Hypothalamus (tissue), 51 donors: ENCODE results near the gene ACTMAP.
"Not testable (repeated sequence)": the region's sequence is repeated elsewhere in the genome, so short reads cannot be mapped to it uniquely, and the experiment has no call there.

Experiments used
- DNase-seq, 51 donors: peaks; one replicate each; lab custom pipeline; 2025; lab: John Stamatoyannopoulos, UW

ACTMAP gene

DNA sequence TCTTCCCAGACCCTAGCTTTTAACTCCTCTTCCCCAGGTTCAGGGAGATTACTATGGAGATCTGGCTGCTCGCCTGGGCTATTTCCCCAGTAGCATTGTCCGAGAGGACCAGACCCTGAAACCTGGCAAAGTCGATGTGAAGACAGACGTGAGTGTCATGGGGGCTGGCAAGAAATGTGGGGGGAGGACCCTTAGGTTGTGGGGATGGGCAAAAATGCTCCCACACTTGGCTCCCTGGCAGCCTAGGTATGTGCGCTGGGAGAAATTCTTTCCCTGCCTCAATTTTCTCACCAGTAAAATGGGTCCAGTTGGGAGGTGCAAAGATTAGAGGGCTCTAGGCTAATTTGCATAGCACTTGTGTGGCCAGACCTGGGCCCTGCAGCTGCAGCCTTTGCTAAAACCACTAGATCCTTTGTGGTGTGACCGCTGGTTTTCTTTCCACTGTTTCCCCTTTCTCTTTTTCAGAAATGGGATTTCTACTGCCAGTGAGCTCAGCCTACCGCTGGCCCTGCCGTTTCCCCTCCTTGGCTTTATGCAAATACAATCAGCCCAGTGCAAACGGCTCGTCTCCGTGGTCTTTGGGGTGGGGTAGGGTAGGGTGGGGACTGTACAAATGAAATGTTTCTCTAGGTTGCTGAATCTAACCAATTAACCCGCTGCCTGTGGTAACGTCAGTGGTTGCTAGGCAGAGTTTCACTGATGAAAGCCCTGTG is 26.8 kb upstream of the ACTMAP start:
- peak in 45 of 51 donors; percentile 25 to 94 (median 79) for DNase-seq

DNA sequence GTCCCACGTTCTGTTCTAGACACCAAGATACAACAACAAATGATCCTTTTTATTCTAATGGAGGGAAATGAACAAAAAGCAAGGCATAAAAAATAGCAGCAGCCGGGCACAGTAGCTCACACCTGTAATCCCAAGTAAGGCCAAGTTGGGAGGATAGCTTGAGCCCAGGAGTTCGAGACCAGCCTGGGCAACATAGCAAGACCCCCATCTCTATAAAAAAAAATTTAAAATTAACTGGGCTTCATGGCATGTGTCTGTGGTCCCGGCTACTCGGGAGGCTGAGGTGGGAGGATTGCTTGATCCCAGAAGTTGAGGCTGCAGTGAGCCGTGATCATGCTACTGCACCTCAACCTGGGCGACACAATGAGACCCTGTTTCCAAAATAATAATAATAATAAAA is 26.1 kb upstream of the ACTMAP start:
- no peak for DNase-seq

DNA sequence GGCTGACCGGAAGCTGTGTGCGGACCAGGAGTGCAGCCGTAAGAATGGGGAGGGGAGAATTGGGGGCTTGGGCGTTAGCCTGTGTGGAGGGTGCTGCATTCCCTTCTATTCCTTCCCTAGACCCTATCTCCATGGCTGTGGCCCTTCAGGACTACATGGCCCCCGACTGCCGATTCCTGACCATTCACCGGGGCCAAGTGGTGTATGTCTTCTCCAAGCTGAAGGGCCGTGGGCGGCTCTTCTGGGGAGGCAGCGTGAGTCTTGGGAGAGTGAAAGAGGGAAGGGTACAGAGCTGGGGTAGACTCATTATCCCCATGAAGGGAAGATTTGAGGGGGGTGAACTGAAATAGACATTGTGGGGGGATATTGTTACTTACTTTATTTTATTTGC is 25.4 kb upstream of the ACTMAP start:
- no peak for DNase-seq

DNA sequence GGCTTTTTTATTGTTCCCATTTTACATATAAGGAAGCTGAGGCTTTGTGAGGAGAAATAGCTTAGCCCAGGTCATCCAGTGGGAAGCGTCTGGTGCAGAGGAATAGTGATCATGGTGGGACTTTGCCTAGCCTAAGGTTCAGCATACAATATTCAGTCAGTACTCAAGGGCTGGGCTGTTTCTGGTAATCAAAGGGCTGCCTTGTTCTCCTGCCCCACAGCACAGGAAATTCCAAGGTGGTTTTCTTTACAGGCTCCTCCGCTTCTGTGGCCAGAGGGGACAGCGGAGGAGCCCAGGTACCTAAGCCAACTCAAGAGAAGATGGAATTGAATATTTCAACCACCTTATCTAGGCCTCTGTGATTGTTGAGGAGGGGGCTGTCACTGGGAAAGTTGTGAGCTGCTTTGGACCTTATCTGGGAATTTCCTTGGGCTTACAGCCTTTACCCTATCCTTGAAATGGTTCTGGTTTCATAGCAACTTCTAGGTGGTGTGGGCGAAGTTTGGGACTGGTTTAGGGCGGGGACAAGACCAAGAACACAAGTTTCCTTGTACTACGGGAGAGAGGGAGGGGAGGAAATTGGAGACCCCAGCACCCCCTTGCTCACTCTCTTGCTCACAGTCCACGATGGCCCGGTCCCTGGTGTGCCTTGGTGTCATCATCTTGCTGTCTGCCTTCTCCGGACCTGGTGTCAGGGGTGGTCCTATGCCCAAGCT is 24.8 kb upstream of the ACTMAP start, which contains the start of gene MIA:
Gene MIA (plus strand): TSS at position 606 of the 716 bp plus-strand sequence. CDS start 22 bp downstream, at position 628.
- DNase-seq = no peak

DNA sequence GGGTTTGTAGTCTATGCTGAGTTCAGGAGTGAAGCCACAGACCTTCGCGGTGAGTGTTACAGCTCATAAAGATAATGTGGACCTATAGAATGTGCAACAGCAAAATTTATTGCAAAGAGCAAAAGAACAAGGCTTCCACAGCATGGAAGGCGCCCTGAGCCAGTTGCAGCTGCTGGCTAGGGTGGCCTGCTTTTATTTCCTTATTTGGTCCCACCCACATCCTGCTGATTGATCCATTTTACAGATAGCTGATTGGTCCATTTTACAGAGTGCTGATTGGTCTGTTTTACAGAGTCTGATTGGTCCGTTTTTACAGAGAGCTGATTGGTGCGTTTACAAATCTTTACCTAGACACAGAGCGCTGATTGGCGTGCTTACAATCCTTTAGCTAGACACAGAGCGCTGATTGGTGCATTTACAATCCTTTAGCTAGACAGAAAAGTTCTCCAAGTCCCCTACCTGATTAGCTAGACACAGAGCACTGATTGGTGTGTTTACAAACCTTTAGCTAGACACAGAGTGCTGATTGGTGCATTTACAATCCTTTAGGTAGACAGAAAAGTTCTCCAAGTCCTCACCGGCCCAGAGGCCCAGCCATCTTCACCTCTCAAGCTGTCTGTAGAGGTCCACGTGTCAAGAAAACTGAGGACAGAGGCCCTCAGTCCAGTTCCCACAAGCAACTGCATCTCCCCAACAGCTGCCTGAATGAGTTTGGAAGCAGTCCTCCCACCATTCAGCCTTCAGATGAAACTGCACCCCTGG is 21.0 kb upstream of the ACTMAP start:
- not testable (repeated sequence) for DNase-seq

DNA sequence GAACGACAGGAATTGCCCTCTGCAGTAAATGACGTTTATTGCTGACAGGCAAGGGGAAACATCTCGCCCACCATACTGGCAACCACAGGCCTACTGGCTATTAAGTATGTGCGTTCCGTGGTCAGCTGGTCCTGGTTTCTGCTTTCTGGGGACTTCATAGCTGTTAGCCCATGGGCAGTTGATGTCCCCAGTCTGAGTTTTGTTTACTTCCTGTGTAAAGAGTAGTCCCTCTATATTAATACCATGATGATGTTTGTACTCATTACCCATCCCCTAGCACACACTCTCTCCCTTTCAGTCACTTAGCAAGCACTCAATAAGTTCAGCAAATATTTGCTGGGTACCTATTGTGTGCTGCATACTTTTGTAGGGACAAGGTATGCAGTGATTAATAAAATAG is 18.6 kb upstream of the ACTMAP start:
- DNase-seq = no peak

DNA sequence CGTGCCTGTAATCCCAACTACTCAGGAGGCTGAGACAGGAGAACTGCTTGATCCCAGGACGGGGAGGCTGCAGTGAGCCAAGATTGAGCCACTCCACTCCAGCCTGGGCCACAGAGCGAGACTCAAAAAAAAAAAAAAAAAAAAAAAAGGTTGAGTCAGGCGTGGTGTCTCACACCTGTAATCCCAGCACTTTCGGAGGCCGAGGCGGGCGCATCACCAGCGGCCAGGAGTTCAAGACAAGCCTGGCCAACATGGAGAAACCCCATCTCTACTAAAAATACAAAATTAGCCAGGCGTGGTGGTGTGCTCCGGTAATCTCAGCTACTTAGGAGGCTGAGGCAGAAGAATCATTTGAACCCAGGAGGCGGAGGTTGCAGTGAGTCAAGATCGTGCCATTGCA is 16.1 kb upstream of the ACTMAP start:
- DNase-seq = not testable (repeated sequence)

DNA sequence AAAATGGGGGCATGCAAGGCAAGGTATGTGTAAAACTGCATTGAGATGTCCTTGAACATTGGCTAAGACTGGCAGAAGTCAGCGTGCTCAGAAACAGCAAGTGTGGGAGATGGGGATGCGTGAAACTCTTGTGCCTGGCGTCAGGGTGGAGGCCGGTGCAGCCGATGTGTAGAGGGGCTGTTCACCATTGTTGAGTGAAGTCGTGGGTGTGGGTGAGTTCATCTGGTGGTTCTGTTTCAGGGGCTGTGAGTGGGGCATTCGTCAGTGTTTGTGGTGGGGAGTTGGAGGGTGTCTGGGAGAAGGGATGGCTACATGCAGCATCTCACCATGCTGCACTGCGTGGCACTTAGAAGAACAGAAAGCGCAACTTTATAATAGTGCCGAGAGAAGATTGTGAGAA is 13.7 kb upstream of the ACTMAP start:
- DNase-seq = peak in 1 of 51 donors; percentile 19

DNA sequence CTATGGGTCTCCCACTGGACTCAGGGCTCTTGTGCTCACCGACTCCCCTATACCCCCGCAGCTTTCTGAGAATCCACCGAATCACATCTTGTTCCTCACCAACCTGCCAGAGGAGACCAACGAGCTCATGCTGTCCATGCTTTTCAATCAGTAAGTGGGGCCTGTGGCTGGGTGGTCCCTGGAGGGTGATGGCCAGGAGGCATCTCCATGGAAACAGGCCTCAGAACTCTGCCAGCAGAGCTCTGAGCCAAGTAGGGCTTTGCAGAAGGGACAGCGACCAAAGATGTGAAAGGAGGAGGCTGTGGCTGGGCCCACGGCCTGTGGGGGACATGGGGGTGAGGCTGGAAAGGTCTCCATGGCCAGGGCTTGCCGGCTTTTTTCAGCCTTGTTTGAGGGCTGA is 13.2 kb upstream of the ACTMAP start:
- peak in 11 of 51 donors; percentile 1 to 49 (median 20) for DNase-seq

DNA sequence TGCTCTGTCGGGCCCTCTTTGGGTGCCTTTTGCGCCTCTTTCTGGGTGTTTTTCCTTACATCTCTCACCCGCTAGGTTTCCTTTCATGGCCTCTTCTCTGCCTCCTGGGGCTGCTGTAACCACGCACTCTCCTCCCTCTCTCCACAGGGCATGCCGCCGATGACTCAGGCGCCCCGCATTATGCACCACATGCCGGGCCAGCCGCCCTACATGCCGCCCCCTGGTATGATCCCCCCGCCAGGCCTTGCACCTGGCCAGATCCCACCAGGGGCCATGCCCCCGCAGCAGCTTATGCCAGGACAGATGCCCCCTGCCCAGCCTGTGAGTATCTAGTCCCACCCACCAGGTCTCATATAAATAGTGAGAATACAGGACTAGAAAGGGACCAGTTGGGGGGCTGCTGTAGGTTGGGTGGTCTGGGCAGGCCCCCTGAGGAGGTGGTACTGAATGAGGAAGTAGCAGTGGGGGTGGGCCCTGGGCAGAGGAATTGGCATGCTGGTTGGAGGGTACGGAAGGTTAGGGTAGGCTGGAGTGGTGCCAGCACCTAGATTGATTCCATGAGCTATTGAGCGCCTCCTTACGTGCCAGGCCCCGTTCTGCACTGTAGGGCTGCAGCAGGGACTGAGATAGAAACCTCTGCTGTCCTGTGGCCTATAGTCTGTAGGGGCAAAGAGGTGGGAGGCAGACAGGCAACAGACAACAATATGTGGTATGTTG is 12.6 kb upstream of the ACTMAP start:
- DNase-seq = no peak

DNA sequence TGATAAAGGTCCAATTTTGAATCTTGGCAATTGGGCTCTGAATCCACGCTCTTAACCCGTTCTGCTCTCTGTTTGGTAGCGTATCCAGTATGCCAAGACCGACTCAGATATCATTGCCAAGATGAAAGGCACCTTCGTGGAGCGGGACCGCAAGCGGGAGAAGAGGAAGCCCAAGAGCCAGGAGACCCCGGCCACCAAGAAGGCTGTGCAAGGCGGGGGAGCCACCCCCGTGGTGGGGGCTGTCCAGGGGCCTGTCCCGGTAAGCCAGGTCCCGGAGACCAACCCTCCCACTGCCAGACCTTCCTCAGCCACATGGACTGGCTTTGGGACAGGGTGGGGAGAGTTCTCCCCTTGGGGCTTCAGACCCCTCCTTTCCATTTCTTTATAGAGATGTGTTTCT is 9.1 kb upstream of the ACTMAP start:
- DNase-seq = no peak

DNA sequence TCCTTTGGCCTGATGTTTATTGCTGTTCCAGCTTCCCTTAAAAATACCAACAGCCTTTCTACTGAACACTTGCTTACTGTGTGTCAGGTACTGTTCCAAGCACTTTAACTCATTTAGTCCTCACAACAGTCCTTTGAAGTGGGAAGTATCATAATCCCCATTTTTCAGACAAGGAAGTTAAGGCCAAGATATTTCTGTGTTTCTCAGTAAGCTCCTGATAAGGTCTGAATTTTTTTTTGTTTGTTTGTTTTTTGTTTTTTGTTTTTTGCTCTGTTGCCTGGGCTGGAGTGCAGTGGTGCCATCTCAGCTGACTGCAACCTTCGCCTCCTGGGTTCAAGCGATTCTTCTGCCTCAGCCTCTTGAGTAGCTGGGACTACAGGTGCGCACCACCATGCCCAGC is 8.2 kb upstream of the ACTMAP start:
- no peak for DNase-seq

DNA sequence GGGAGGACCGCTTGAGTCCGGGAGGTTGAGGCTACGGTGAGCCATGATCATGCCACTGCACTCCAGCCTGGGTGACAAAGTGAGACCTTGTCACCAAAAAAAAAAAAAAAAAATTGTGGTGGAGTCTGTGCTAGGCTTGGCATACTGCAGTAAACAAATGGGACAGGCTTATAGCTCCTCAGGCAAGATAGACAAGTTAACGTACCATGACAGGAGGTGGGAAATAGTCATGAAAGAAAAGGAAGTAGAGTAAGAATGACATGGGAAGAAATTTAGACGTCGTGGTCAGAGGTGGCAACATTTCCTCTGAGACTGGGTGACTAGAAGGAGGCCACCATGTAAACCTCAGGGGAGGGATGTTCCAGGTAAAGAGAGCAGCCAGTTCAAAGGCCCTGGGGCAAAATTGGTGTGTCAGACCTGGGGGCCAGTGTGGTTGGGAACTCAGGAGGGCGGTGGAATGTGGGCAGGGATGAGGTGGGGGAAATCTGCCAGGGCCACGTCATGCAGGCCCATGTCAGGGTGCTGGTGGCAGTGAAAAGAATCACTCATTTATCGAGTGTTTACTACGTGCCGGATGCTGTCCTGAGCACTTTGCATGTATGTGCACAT is 6.3 kb upstream of the ACTMAP start:
- no peak for DNase-seq

DNA sequence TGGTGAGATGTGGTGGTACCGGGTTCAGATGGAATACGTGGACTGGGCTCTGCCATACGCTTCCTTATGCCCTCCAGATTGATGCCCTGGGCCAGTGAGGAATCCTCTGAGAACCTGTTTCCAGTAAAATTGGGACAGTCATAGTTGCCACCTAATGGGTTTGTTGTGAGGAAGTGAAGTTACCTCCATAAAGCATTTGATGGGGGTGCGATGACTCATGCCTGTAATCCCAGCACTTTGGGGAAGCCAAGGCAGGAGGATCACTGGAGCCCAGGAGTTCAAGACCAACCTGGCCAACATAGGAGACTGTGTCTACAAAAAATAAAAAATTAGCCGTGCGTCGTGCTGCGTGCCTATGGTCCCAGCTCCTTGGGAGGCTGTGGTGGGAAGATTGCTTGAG is 5.5 kb upstream of the ACTMAP start:
- DNase-seq = no peak

DNA sequence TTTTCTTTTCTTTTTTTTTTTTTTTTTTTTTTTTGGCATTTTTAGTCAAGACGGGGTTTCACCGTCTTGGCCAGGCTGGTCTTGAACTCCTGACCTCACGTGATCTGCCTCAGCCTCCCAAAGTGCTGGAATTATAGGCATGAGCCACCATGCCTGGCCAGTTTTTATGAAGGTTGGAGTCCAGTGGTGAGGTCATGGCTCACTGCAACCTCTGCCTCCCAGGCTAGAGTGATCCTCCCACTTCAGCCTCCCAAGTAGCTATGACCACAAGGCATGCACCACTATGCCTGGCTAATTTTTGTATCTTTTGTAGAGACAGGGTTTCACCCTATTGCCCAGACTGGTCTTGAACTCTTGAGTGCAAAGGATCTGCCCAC is 5.0 kb upstream of the ACTMAP start:
- no peak for DNase-seq

DNA sequence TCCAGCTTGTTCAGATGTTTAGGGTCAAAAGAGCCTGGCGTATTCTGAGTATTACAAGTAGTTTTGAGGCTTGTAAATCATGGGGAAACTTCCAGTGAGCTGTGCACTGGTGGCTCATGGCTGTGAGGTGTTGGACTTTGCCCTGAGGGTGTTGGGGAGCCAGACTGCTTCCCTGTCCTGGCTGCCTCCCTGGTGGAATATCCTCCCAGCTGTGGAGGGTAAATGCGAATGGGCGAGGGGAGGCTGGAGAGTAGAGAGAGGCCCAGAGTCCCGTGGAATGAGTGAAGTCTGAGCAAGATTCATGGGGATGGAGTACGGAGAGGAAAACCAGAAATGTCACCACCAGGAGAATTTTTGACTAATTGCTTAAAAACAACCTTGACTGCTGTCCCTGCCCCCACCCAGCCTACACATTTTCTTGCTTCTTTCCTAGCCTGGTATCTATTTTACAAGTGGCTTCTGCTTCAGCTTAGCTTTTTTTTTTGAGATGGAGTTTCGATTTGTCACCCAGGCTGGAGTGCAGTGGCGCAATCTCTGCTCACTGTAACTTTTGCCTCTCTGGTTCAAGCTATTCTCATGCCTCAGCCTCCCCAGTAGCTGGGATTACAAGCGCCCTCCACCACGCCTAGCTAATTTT is 4.5 kb upstream of the ACTMAP start:
- DNase-seq = peak in 1 of 51 donors; percentile 29

DNA sequence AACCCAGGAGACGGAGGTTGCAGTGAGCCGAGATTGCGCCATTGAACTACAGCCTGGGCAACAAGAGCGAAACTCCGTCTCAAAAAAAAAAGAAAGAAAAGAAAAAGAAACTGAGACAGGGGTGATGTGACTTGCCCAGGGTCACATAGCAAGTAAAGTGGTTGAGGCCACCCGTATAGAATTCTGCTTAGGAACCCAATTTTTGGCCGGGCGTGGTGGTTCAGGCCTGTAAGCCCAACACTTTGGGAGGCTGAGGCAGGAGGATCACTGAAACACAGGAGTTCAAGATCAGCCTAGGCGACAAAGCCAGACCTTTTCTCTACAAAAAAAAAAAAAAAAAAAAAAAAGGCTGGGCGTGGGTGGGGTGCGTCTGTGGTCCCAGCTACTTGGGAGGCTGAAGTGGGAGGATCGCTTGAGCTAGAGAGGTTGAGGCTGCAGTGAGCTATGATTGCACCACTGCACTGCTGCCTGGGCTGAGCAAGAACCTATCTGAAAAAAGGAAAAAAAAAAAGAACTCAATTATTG is 2.0 kb upstream of the ACTMAP start:
- DNase-seq = no peak

DNA sequence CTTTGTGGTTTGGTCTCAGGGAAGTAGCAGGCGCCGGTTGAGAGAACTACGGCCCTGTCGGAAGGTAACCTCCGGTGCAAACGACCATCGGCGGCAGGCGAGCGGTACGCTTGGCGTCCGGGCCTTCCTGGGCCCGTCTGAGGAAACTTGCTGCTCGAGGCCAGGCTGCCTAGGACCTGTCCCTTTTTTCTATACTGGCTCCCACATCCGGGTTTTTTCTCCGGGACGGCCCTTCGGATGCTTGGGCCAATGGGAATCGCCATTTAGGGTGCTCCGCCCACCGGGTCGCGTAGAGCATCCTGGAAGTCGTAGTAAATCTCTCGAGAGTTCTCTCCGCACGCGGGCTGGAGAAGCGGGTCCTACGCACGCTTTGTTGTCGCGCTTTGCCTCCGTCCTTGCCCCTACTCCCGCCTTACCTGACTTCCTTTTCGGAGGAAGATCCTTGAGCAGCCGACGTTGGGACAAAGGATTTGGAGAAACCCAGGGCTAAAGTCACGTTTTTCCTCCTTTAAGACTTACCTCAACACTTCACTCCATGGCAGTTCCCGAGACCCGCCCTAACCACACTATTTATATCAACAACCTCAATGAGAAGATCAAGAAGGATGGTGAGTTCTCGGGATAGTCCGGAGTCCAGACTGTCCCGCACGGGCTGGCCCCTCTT is 729 bp upstream of the ACTMAP start, which contains the start of gene SNRPA:
Gene SNRPA (plus strand): TSS at position 330 of the 664 bp plus-strand sequence. CDS start 206 bp downstream, at position 536.
- peak in 49 of 51 donors; percentile 89 to 100 (median 97) for DNase-seq

DNA sequence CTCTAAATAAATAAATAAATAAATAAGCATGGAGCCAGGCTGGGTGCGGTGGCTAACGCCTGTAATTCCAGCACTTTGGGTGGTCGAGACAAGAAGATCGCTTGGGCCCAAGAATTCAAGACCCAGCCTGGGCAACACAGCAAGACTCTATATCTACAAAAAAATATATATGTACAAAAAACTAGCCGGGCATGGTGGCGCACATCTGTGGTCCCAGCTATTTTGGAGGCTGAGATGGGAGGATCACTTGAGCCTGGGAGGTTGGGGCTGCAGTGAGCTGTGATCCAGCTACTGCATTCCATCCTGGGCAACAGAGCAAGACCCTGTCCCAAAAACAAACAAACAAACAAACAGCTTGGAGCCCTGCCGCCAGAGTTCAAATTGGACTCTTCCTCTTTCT is 2.7 kb downstream of the ACTMAP start:
- no peak for DNase-seq
